HEK293T (cell line): Measurements from ENCODE around the gene SATB2.

Experiments
- CTCF ChIA-PET: fragments of 350-600 bp; formaldehyde crosslinking; extraction: SDS; loops from one replicate; lab custom pipeline; 2021; ENCODE audit warnings: antibody characterized with exemption, inconsistent platforms; lab: Yijun Ruan, JAX
- POLR2A ChIA-PET: fragments of 350-600 bp; formaldehyde crosslinking; extraction: SDS; loops from one replicate; lab custom pipeline; 2020; ENCODE audit warnings: antibody characterized with exemption, inconsistent platforms; lab: Yijun Ruan, JAX
- DNase-seq: peaks from one replicate; pipeline ENCODE4 v3.0.0; 2012; ENCODE audit warnings: mixed read lengths; ENCODE audit errors: extremely low spot score
- ARNT ChIP-seq: fragments of 450-650 bp; IDR thresholded peaks from 2 replicates; pipeline ENCODE4 v1.6.1; 2017; ENCODE audit warnings: mild to moderate bottlenecking
- BHLHE40 ChIP-seq: fragments of 450-650 bp; IDR thresholded peaks from 2 replicates; pipeline ENCODE4 v1.6.1; 2016; ENCODE audit warnings: mild to moderate bottlenecking, moderate library complexity, borderline replicate concordance
- CTBP1 ChIP-seq: fragments of 450-650 bp; IDR thresholded peaks from 2 replicates; pipeline ENCODE4 v1.6.1; 2016; ENCODE audit warnings: borderline replicate concordance
- ELF4 ChIP-seq: fragments of 450-650 bp; IDR thresholded peaks from 2 replicates; pipeline ENCODE4 v1.6.1; 2017; ENCODE audit warnings: antibody characterized with exemption
- FOXA1 ChIP-seq: fragments of 450-650 bp; IDR thresholded peaks from 2 replicates; pipeline ENCODE4 v1.6.1; 2016; ENCODE audit warnings: mild to moderate bottlenecking
- FOXK2 ChIP-seq: fragments of 450-650 bp; IDR thresholded peaks from 2 replicates; pipeline ENCODE4 v1.6.1; 2016; ENCODE audit warnings: mild to moderate bottlenecking
- FOXM1 ChIP-seq: fragments of 450-650 bp; IDR thresholded peaks from 2 replicates; pipeline ENCODE4 v1.6.1; 2017; ENCODE audit warnings: mild to moderate bottlenecking, borderline replicate concordance
- HDGF ChIP-seq: fragments of 450-650 bp; IDR thresholded peaks from 2 replicates; pipeline ENCODE4 v1.6.1; 2017; ENCODE audit warnings: antibody characterized with exemption, borderline replicate concordance
- L3MBTL2 ChIP-seq: fragments of 450-650 bp; conservative IDR thresholded peaks from 2 replicates; pipeline ENCODE4 v1.6.1; 2016; ENCODE audit warnings: mild to moderate bottlenecking
- LEF1 ChIP-seq: fragments of 450-650 bp; IDR thresholded peaks from 2 replicates; pipeline ENCODE4 v1.6.1; 2017; ENCODE audit warnings: mild to moderate bottlenecking, borderline replicate concordance
- NFRKB ChIP-seq: fragments of 450-650 bp; IDR thresholded peaks from 2 replicates; pipeline ENCODE4 v1.6.1; 2016; ENCODE audit warnings: mild to moderate bottlenecking, moderate library complexity
- PKNOX1 ChIP-seq: fragments of 450-650 bp; IDR thresholded peaks from 2 replicates; pipeline ENCODE4 v1.6.1; 2016
- SP1 ChIP-seq: fragments of 450-650 bp; IDR thresholded peaks from 2 replicates; pipeline ENCODE4 v1.6.1; 2017
- SUZ12 ChIP-seq: fragments of 450-650 bp; IDR thresholded peaks from 2 replicates; pipeline ENCODE4 v1.6.1; 2016; ENCODE audit warnings: mild to moderate bottlenecking
- TARDBP ChIP-seq: fragments of 450-650 bp; IDR thresholded peaks from 2 replicates; pipeline ENCODE4 v1.6.1; 2016
- ZNF384 ChIP-seq: fragments of 450-650 bp; IDR thresholded peaks from 2 replicates; pipeline ENCODE4 v1.6.1; 2016

Gene SATB2

GRCh38 chr2:199257261-199258224, 200.2 kb downstream of the SATB2 start:
- ChIA-PET POLR2A (interaction anchor here (0.7 kb wide), 1 partner anchor 24 kb away, joined by 3 read pairs; no protein-coding TSS in a partner anchor), CTCF (no interaction called here)
- no peak for DNase-seq
- TF ChIP-seq FOXM1 (no peak), FOXK2 (no peak), ARNT (no peak), NFRKB (no peak), TARDBP (no peak), ELF4 (no peak)

- CTCF ChIA-PET: no interaction called here
- TF ChIP-seq FOXA1: no peak
- no peak for TF ChIP-seq PKNOX1
- no peak for TF ChIP-seq TARDBP
- no peak for TF ChIP-seq SP1
- no peak for TF ChIP-seq ZNF384
- no peak for TF ChIP-seq L3MBTL2
- TF ChIP-seq HDGF: no peak
- no peak for TF ChIP-seq ELF4
- no peak for TF ChIP-seq LEF1
- TF ChIP-seq CTBP1: no peak
- POLR2A ChIA-PET: no interaction called here
- DNase-seq: no peak
These were observed 227.6 kb downstream of the SATB2 start for GRCh38 chr2:199230091-199230490.

- POLR2A ChIA-PET: no interaction called here
- no peak for TF ChIP-seq FOXK2
- no peak for TF ChIP-seq BHLHE40
- TF ChIP-seq CTBP1: no peak
- no peak for TF ChIP-seq LEF1
- no peak for TF ChIP-seq ELF4
- TF ChIP-seq NFRKB: no peak
- TF ChIP-seq HDGF: no peak
- no peak for TF ChIP-seq TARDBP
- no peak for TF ChIP-seq ARNT
- TF ChIP-seq PKNOX1: no peak
- no peak for TF ChIP-seq SUZ12
- CTCF ChIA-PET: no interaction called here
- no peak for DNase-seq
These were observed 228.6 kb downstream of the SATB2 start for GRCh38 chr2:199228887-199229819.

GRCh38 chr2:199223791-199224190, 233.9 kb downstream of the SATB2 start:
- TF ChIP-seq HDGF: no peak
- TF ChIP-seq FOXK2: no peak
- no peak for TF ChIP-seq SUZ12
- TF ChIP-seq ELF4: no peak
- no peak for DNase-seq
- ChIA-PET CTCF (no interaction called here), POLR2A (no interaction called here)

GRCh38 chr2:199220920-199221319, 236.8 kb downstream of the SATB2 start:
- DNase-seq: no peak
- ChIA-PET POLR2A (no interaction called here), CTCF (no interaction called here)
- no peak for TF ChIP-seq ELF4
- TF ChIP-seq FOXM1: no peak
- no peak for TF ChIP-seq FOXK2
- TF ChIP-seq ZNF384: no peak
- no peak for TF ChIP-seq CTBP1
- no peak for TF ChIP-seq NFRKB
- no peak for TF ChIP-seq SP1
- no peak for TF ChIP-seq TARDBP
- TF ChIP-seq BHLHE40: no peak
- TF ChIP-seq FOXA1: no peak
- TF ChIP-seq LEF1: no peak
- TF ChIP-seq ARNT: no peak
- TF ChIP-seq L3MBTL2: no peak
- no peak for TF ChIP-seq SUZ12
- no peak for TF ChIP-seq HDGF
- TF ChIP-seq PKNOX1: no peak
